ENCODE measurements around the gene GPC3. TPM values are rescaled to one million over a fixed set of nuclear protein-coding genes. Genes with fewer than 3 reads are reported as not detected.
"Not testable (repeated sequence)": the region's sequence is repeated elsewhere in the genome, so short reads cannot be mapped to it uniquely, and the experiment has no call there.

Gene GPC3
- polyA plus RNA-seq, 1 experiment = not detected

GRCh38 chrX:133783274-133783673 is 202.1 kb downstream of the GPC3 start:
- H3K4me3 ChIP-seq (ENCODE audit: low read depth, low read length) = no peak overlapping the region
- no peak for TF ChIP-seq CTCF (IDR thresholded peaks at IDR 0.05; ENCODE audit: insufficient read depth, low read depth, low read length)
- no peak for DNase-seq (ENCODE audit: low read depth)
- no peaks in the 10 kb centered on the region for H3K36me3 ChIP-seq (ENCODE audit: control insufficient read depth, insufficient read depth, low read length)
- H3K27me3 ChIP-seq (ENCODE audit: control insufficient read depth, insufficient read depth, low read length) = no peaks in the 10 kb centered on the region
- CTCF ChIA-PET = interaction anchor here (5.3 kb wide), 1 partner anchor 9 kb away, joined by 21 read pairs; no protein-coding TSS in a partner anchor
- POLR2A ChIA-PET = no interaction called here

GRCh38 chrX:133781174-133781573 is 204.2 kb downstream of the GPC3 start:
- POLR2A ChIA-PET = no interaction called here
- no peak for TF ChIP-seq CTCF (IDR thresholded peaks at IDR 0.05; ENCODE audit: insufficient read depth, low read depth, low read length)
- no peak for DNase-seq (ENCODE audit: low read depth)
- Histone ChIP-seq H3K4me3 (ENCODE audit: low read depth, low read length) (no peak overlapping the region), H3K27me3 (ENCODE audit: control insufficient read depth, insufficient read depth, low read length) (no peaks in the 10 kb centered on the region), H3K36me3 (ENCODE audit: control insufficient read depth, insufficient read depth, low read length) (no peaks in the 10 kb centered on the region)
- CTCF ChIA-PET = interaction anchor here (5.3 kb wide), 1 partner anchor 12 kb away, joined by 21 read pairs; no protein-coding TSS in a partner anchor

- TF ChIP-seq CTCF (IDR thresholded peaks at IDR 0.05; ENCODE audit: insufficient read depth, low read depth, low read length) = peak; percentile 47
- ChIA-PET CTCF (interaction anchor here (1.0 kb wide), 1 partner anchor 9 kb away, joined by 3 read pairs; no protein-coding TSS in a partner anchor), POLR2A (no interaction called here)
Observed at GRCh38 chrX:133776072-133776471, 209.3 kb downstream of the GPC3 start.

GRCh38 chrX:133774807-133775206 is 210.6 kb downstream of the GPC3 start:
- POLR2A ChIA-PET = no interaction called here
- Histone ChIP-seq H3K36me3 (ENCODE audit: control insufficient read depth, insufficient read depth, low read length) (no peaks in the 10 kb centered on the region), H3K4me3 (ENCODE audit: low read depth, low read length) (no peak overlapping the region), H3K27me3 (ENCODE audit: control insufficient read depth, insufficient read depth, low read length) (no peaks in the 10 kb centered on the region)
- TF ChIP-seq CTCF (IDR thresholded peaks at IDR 0.05; ENCODE audit: insufficient read depth, low read depth, low read length) = no peak
- CTCF ChIA-PET = interaction anchor here (0.7 kb wide), 1 partner anchor 17 kb away, joined by 3 read pairs; no protein-coding TSS in a partner anchor
- DNase-seq (ENCODE audit: low read depth) = no peak

More at GRCh38 chrX:133776072-133776471, 209.3 kb downstream of the GPC3 start:
- Histone ChIP-seq H3K36me3 (ENCODE audit: control insufficient read depth, insufficient read depth, low read length) (no peaks in the 10 kb centered on the region), H3K4me3 (ENCODE audit: low read depth, low read length) (no peak overlapping the region), H3K27me3 (ENCODE audit: control insufficient read depth, insufficient read depth, low read length) (no peaks in the 10 kb centered on the region)
- no peak for DNase-seq (ENCODE audit: low read depth)

GRCh38 chrX:133771086-133771646 is 214.2 kb downstream of the GPC3 start:
- DNase-seq (ENCODE audit: low read depth) = no peak
- no peak overlapping the region for H3K4me3 ChIP-seq (ENCODE audit: low read depth, low read length)
- no peak for TF ChIP-seq CTCF (IDR thresholded peaks at IDR 0.05; ENCODE audit: insufficient read depth, low read depth, low read length)
- CTCF ChIA-PET = no interaction called here
- no peaks in the 10 kb centered on the region for H3K27me3 ChIP-seq (ENCODE audit: control insufficient read depth, insufficient read depth, low read length)
- POLR2A ChIA-PET = no interaction called here
- no peaks in the 10 kb centered on the region for H3K36me3 ChIP-seq (ENCODE audit: control insufficient read depth, insufficient read depth, low read length)

GRCh38 chrX:133762976-133763548 is 222.3 kb downstream of the GPC3 start:
- H3K27me3 ChIP-seq (ENCODE audit: control insufficient read depth, insufficient read depth, low read length); DNase-seq (ENCODE audit: low read depth); POLR2A ChIA-PET; CTCF ChIA-PET; H3K36me3 ChIP-seq (ENCODE audit: control insufficient read depth, insufficient read depth, low read length); H3K4me3 ChIP-seq (ENCODE audit: low read depth, low read length): not testable (repeated sequence)

Data from BJ (cell line).